Right lung (tissue), 10 donors: ENCODE data around the gene CMAS. TPM values are rescaled to one million over a fixed set of nuclear protein-coding genes. Genes with fewer than 3 reads are reported as not detected.
A peak's percentile ranks its signal among the peaks of the same experiment; 100 is the strongest.
"Not testable (repeated sequence)": the region's sequence is repeated elsewhere in the genome, so short reads cannot be mapped to it uniquely, and the experiment has no call there.

Experiments
- DNase-seq, 2 donors: peaks; one replicate each; pipeline ENCODE4 v3.0.0-alpha.2; 2013
- long read RNA-seq, 8 donors: transcript quantifications; one replicate each; lab custom pipeline, GENCODE V29; 2026
- polyA plus RNA-seq, 5 donors: library from polyadenylated mRNA; unstranded; fragments of 120-200 nt; gene quantifications; one replicate each; pipeline versions ENCODE4 v1.2.1 to v1.2.3, GENCODE V29; 2013; ENCODE audit warnings: inconsistent platforms in 1 of 5, low replicate concordance in 1 of 5; ENCODE audit not compliant: insufficient read length in 5 of 5, insufficient read depth in 1 of 5

CMAS gene
- polyA plus RNA-seq: 10 to 100 TPM; 37.1 to 53.7 (median 44.3) TPM
- long read RNA-seq, donor 1, transcript CMAS-201 (8 exons, 1,787 nt): major isoform, 14 of 14 reads
- long read RNA-seq, donor 1, partial matches to known transcripts: 0 of 14 reads
- long read RNA-seq, donor 1, other reads (novel, unspliced or antisense): 0 of 14 reads
- long read RNA-seq, donor 2, transcript CMAS-201 (8 exons, 1,787 nt): major isoform, 17 of 18 reads
- long read RNA-seq, donor 2, partial matches to known transcripts: 0 of 18 reads
- long read RNA-seq, donor 2, other reads (novel, unspliced or antisense): 0 of 18 reads
- long read RNA-seq, donor 3, transcript CMAS-201 (8 exons, 1,787 nt): major isoform, 10 of 17 reads
- long read RNA-seq, donor 3, partial matches to known transcripts: 7 of 17 reads
- long read RNA-seq, donor 3, other reads (novel, unspliced or antisense): 0 of 17 reads
- long read RNA-seq, donor 4, transcript CMAS-201 (8 exons, 1,787 nt): major isoform, 8 of 8 reads
- long read RNA-seq, donor 4, partial matches to known transcripts: 0 of 8 reads
- long read RNA-seq, donor 4, other reads (novel, unspliced or antisense): 0 of 8 reads
- long read RNA-seq, donor 5, transcript CMAS-201 (8 exons, 1,787 nt): major isoform, 12 of 12 reads
- long read RNA-seq, donor 5, partial matches to known transcripts: 0 of 12 reads
- long read RNA-seq, donor 5, other reads (novel, unspliced or antisense): 0 of 12 reads
- long read RNA-seq, donor 6, transcript CMAS-201 (8 exons, 1,787 nt): major isoform, 12 of 13 reads
- long read RNA-seq, donor 6, partial matches to known transcripts: 0 of 13 reads
- long read RNA-seq, donor 6, other reads (novel, unspliced or antisense): 0 of 13 reads
- long read RNA-seq, donor 7, transcript CMAS-201 (8 exons, 1,787 nt): major isoform, 14 of 14 reads
- long read RNA-seq, donor 7, partial matches to known transcripts: 0 of 14 reads
- long read RNA-seq, donor 7, other reads (novel, unspliced or antisense): 0 of 14 reads
- long read RNA-seq, donor 8, transcript CMAS-201 (8 exons, 1,787 nt): major isoform, 15 of 15 reads
- long read RNA-seq, donor 8, partial matches to known transcripts: 0 of 15 reads
- long read RNA-seq, donor 8, other reads (novel, unspliced or antisense): 0 of 15 reads

DNA sequence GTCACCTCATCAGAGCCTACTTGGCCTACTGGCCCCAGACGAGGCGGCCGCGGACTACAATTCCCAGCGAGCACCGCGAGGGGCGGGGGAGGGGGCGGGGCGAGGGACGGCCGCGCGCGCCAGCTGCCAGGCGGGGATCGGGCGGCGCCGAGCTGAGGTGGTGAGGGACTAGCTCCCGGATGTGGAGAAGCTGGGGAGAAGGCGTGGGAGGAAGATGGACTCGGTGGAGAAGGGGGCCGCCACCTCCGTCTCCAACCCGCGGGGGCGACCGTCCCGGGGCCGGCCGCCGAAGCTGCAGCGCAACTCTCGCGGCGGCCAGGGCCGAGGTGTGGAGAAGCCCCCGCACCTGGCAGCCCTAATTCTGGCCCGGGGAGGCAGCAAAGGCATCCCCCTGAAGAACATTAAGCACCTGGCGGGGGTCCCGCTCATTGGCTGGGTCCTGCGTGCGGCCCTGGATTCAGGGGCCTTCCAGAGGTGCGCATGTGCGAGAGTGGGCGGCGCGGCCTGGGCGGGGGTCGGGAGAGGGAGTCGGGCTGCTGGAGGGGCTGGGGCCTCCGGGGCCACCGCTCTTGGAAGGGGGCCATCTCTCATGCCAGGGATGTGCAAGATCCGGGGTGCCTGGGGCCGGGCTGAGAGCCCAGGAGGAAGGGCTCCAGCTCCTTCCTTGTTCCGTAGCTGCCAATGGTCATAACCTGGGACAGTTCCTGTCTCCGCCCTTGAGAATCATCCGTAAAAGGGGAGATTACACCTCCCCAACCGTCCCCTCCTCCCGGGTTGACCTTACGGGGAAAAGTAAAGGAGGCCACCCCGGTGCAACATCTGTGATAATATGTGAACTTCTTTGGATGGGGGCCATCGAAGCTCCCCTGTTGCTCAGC lies at the start of gene CMAS:
Gene CMAS, plus strand, starts transcription at position 129 of the 878 bp plus-strand sequence. Its CDS starts 86 bp downstream, at position 215.
- peak; percentile 60 to 70 for DNase-seq

- DNase-seq: no peak
These were observed 47.7 kb upstream of the CMAS start for GRCh38 chr12:21998295-21998694.

DNA sequence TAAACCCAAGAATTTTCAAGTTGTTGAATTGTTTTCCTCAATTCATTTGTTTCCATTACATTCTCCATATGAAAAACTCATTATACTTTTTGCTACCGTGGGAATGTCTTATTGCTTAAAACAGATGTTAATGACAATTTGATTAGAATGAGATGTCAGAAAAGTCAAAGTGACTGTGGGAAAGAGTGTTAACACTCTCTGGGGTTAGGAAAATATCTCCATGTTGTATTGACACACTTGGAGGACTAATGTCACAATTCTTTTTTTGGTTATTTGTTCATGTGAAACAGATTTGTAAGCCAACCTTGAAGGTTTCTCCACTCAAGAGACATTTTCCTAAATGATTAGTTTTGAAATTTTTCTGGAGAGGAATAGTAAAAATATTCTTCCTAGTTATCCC lies 47.2 kb upstream of the CMAS start:
- DNase-seq: no peak

DNA sequence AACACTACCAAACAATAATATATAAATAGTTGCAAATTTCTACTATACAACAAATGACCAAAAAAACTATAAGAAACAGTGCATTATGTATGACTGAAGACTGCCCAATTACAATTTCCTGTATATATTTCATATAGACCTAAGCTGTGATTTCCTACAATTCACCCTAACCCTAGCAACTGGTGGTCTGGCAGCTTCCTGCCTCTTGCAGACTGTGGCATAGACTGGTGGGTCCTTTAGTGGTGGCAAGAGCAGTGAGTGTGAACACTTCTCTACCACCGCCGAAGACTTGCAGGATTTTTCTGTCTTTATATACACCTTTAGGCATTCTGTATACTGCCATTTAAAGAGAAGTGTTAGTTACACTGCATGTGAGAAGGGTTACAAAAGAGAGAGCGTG lies 43.6 kb upstream of the CMAS start:
- DNase-seq: no peak

- DNase-seq: not testable (repeated sequence)
These were observed 38.2 kb upstream of the CMAS start for GRCh38 chr12:22007794-22008193.

DNA sequence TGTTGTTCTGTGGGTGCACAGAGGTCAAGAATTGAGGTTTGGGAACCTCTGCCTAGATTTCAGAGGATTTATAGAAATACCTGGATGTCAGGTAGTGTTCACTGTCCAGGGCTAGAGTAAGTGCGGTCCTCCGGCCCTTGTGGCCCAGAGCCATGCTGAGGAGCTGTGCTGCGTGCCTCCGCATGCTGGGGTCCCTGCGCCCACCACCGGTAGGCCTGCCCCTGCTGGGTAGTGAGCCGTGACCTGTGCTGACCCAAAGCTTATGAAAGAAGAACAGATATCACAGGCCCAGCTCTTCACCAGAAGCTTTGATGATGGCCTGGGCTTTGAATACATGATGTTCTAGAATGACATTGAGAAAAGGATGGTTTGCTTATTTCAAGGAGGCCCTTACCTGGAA lies 37.8 kb upstream of the CMAS start:
- DNase-seq: no peak

DNA sequence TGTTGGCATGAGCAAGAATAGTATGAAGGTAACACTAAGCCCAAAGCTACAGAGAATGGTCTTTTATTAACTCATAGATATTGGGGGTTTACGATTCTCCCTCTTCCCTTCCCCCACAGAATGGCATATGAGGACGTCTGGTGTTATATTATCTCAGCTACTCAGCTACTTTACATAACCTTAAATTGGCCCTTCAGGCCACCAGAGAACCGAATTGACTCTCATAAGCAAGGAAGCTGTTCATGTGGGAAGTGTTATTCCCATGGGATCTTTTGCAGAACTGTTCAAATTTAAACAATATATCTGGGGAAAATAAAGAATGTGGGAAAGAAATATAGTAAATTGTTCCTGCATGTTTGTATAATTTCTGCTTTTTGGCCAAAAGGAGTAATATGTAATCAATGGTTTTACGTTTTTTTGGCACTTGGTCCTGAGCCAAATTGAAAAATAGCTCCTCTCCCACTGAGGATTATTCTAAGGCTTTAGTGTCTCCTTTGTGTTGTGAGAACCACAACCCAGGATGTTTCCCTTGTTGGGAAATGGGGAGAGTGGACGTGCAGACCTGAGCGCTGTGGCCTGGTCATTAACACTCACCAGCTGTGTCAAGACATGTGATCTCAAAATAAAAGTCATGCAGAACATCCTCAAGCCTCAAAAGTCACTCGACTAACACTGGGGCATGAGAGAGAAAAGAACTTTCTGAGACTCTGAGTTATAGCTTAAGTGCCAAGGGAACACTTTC lies 31.8 kb upstream of the CMAS start:
- DNase-seq: no peak

- DNase-seq: no peak
These were observed 31.3 kb upstream of the CMAS start for GRCh38 chr12:22014783-22015144.

GRCh38 chr12:22016982-22017381 lies 29.0 kb upstream of the CMAS start:
- DNase-seq: no peak

- no peak for DNase-seq
These were observed 27.2 kb upstream of the CMAS start for GRCh38 chr12:22018860-22019259.

- DNase-seq: not testable (repeated sequence)
These were observed 22.5 kb upstream of the CMAS start for GRCh38 chr12:22023489-22023888.

GRCh38 chr12:22029491-22029890 lies 16.5 kb upstream of the CMAS start:
- DNase-seq: no peak

DNA sequence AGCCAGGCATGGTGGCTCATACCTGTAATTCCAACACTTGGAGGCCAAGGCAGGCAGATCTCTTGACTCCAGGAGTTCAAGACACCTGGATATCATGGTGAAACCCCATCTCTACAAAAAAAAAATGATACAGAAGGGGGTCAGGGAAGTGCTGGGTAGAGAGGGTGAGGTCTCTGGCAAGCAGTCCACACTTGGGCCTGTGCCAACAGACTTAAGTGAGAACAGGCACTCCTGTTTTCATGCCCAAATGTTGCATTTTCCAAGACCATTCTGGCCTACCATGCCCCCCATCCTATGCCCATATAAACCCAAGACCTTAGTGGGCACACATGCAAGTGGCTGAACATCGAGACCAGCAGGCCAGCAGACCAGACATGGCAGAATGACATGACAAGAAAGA lies 16.0 kb upstream of the CMAS start:
- no peak for DNase-seq

DNA sequence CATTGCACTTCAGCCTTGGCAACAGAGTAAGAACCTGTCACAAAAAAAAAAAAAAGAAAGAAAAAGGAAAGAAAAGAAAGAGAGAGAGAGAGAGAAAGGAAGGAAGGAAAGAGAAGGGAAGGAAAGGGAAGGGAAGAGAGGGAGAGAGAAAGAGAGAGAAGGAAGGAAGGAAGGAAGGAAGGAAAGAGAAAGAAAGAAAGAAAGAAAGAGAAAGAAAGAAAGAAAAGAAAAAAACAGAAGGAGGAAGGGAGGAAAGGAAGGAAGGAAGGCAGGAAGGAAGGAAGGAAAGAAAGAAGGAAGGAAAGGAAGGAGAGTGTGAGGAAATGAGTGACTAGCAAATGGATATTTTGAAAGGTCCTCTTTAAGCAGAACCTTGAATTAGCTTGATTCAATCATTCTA lies 13.3 kb upstream of the CMAS start:
- no peak for DNase-seq

DNA sequence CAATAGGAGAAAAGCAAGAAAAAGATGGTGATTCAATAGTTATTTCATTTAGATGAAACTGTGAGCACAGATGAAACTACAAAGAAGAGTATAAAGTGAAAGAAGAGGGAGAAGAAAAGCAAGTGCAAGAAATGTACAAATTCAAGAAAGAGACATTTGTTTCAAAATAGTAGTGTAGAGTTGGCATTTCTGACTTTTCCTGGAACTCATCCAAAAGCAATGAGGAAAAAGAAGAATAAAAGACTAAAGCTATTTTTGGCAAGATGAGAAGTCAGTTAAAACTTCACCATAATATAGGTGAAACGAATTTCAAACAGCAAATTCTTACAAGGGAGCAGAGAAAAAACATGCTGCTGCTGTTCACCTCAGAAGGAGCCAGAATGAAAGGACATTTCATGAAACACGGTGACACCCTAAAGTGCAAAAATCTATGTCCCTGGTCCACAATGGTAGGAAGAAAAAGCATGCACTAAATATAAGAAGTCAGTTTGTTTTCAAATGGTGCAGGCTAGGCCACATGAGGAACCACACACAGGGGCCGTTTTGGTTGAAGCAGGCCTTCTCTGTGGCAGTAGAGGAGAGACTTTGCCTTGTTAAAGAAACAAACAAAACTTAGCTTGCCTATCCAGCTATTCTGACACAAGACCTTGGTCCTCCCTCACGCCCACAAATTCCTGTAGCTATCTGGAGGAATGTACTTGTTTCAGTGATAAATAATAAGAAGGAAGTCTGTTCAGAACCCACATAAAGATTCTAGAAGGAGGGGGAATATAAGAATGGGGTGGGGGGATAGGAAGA lies 11.1 kb upstream of the CMAS start:
- DNase-seq: no peak

GRCh38 chr12:22037947-22038346 lies 8.1 kb upstream of the CMAS start:
- DNase-seq: no peak

DNA sequence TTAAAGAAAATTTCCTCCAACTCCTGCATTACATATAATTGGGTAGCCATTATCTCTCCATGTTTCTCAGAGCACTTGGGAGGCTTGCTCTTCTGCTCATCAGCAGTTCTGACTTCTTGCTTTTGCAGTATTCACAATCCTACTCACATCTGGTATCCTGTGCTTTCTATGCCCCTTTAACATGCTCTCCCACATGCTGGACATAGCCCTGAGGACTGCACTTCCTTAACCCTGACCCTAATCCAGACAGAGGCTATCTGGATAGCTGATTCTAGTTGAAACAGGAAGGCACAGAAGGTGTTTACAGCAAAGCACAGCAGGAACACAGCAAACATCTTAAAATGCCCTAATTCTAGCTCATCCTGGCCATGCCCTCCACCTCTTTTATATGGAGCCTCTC lies 7.3 kb upstream of the CMAS start:
- DNase-seq: no peak

- no peak for DNase-seq
These were observed 6.7 kb upstream of the CMAS start for GRCh38 chr12:22039361-22039760.

DNA sequence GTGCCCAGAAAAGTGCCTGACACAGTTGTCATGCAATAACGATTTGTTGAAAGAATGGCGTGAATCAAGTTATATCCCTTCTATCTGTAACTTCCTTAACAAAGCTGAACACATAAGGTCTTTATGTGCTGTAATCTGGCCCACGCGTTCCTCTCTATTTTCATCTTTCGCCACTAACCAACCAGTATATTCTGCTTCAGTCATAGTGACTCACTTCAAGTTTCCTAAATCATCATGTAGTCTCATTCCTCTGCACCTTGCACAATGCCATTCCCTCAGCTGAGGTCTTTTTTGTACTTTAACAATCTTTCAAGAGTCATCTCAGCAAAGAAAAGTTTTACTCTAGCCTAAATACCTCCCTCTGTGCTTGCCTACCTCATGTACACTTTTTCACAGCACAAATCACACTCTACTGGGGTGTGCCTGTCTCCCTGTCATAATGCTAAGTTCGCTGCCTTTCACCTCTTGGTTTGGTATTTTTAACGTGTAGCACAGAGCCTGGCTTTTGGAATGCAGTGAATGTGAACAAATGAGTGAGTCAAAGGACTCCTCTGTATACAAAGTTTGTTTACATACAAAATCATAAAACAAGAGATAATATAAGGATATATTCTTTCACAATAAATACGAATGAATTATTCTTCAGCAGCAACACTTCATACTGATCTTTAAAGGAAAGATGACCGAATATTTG lies 2.9 kb upstream of the CMAS start:
- no peak for DNase-seq
